HCT116 (cell line): ENCODE results near the gene IGSF21. TPM values are rescaled to one million over a fixed set of nuclear protein-coding genes. Genes with fewer than 3 reads are reported as not detected.

Experiments
- ATAC-seq: fragments of 200-7000 bp; cut with Tn5 transposase; 2 replicates; pipeline ENCODE4 v1.9.1; 2020; ENCODE audit warnings: mild to moderate bottlenecking, moderate library complexity
- BruUV-seq: library from RNA; stranded (reverse); fragments of 400-500 nt; replicated peaks from 2 replicates; lab custom pipeline; 2021; lab: Mats Ljungman, UMichigan
- CTCF ChIA-PET: fragments of 300-600 bp; sonication (Branson Sonifier 250); formaldehyde crosslinking; loops from one replicate; lab custom pipeline; 2021; ENCODE audit warnings: antibody characterized with exemption; lab: Charles Lee
- POLR2A ChIA-PET: fragments of 300-600, 350-600 bp; sonication (Branson Sonifier 250); formaldehyde crosslinking; loops from one replicate; lab custom pipeline; 2021; ENCODE audit warnings: antibody characterized with exemption; lab: Charles Lee
- RAD21 ChIA-PET, 2 experiments: fragments of 300-600 bp; sonication (Branson Sonifier 250); formaldehyde crosslinking; loops; one replicate each; lab custom pipeline; 2023; ENCODE audit warnings: low total read pairs in 2 of 2; ENCODE audit not compliant: uncharacterized antibody in 2 of 2, unreplicated experiment in 2 of 2, low non-redundant PET in 1 of 2; lab: Charles Lee
- DNase-seq: peaks from one replicate; pipeline ENCODE4 v3.0.0-alpha.2; 2010; ENCODE audit warnings: low read depth, low spot score
- H2AFZ ChIP-seq: fragments of 200-600 bp; shearing (Covaris generic), sonication (generic); 2 replicates; pipeline ENCODE4 v1.6.1; 2017; ENCODE audit warnings: low read depth, mixed run types, mixed read lengths, antibody characterized with exemption, low read length; ENCODE audit not compliant: poor library complexity, severe bottlenecking
- H3K27ac ChIP-seq: 2 replicates; pipeline ENCODE4 v1.5.1; 2012; ENCODE audit warnings: low read depth, low read length
- H3K27me3 ChIP-seq: fragments of 200-600 bp; sonication (generic); 2 replicates; pipeline ENCODE4 v1.6.1; 2016; ENCODE audit warnings: mixed run types, low read length, mixed read lengths; ENCODE audit not compliant: insufficient read depth
- H3K36me3 ChIP-seq, 2 experiments: fragments of 200-500 bp in 1 of 2; fragments of 200-600 bp in 1 of 2; sonication (Bioruptor generic) in 1 of 2; sonication (generic) in 1 of 2; 2 replicates each; pipeline versions ENCODE4 v1.5.1 to v1.6.1; 2014 to 2016; ENCODE audit warnings: low read length in 2 of 2, inconsistent platforms in 1 of 2, mixed read lengths in 1 of 2, mixed run types in 1 of 2; ENCODE audit not compliant: insufficient read depth in 2 of 2, control insufficient read depth in 1 of 2
- H3K4me1 ChIP-seq, 2 experiments: fragments of 200-600 bp in 1 of 2; sonication (generic) in 1 of 2; 2 replicates each; pipeline versions ENCODE4 v1.5.1 to v1.6.1; 2012 to 2017; ENCODE audit warnings: low read length in 2 of 2, inconsistent platforms in 1 of 2, mild to moderate bottlenecking in 1 of 2, mixed read lengths in 1 of 2, mixed run types in 1 of 2, moderate library complexity in 1 of 2; ENCODE audit not compliant: insufficient read depth in 2 of 2, control insufficient read depth in 1 of 2
- H3K4me2 ChIP-seq: fragments of 200-600 bp; sonication (generic); 2 replicates; pipeline ENCODE4 v1.6.1; 2017; ENCODE audit warnings: mixed run types, low read length, mixed read lengths
- H3K4me3 ChIP-seq, 2 experiments: fragments of 200-600 bp in 1 of 2; sonication (generic) in 1 of 2; replicated peaks in 1 of 2; 2 replicates each; pipeline ENCODE4 v1.5.1; 2011 to 2016; ENCODE audit warnings: low read length in 2 of 2, control low read depth in 1 of 2, low read depth in 1 of 2, mild to moderate bottlenecking in 1 of 2, mixed read lengths in 1 of 2, mixed run types in 1 of 2
- H3K79me2 ChIP-seq: fragments of 200-600 bp; sonication (generic); 2 replicates; pipeline ENCODE4 v1.6.1; 2017; ENCODE audit warnings: mild to moderate bottlenecking, mixed run types, low read length, moderate library complexity, mixed read lengths; ENCODE audit not compliant: insufficient read depth
- H3K9ac ChIP-seq: fragments of 200-600 bp; sonication (generic); 2 replicates; pipeline ENCODE4 v1.6.1; 2016; ENCODE audit warnings: low read length, mixed read lengths
- H3K9me2 ChIP-seq: fragments of 200-600 bp; sonication (generic), shearing (Covaris generic); 2 replicates; pipeline ENCODE4 v1.6.1; 2017; ENCODE audit warnings: mixed run types, mild to moderate bottlenecking, moderate library complexity; ENCODE audit not compliant: insufficient read depth
- H3K9me3 ChIP-seq, 2 experiments: fragments of 200-500 bp in 1 of 2; fragments of 200-600 bp in 1 of 2; sonication (Bioruptor generic) in 1 of 2; sonication (generic) in 1 of 2; 2 replicates each; pipeline ENCODE4 v1.6.1; 2014 to 2017; ENCODE audit warnings: low read length in 2 of 2, mixed read lengths in 2 of 2, inconsistent platforms in 1 of 2, low read depth in 1 of 2, mild to moderate bottlenecking in 1 of 2, mixed run types in 1 of 2, moderate library complexity in 1 of 2; ENCODE audit not compliant: control insufficient read depth in 1 of 2, insufficient read depth in 1 of 2
- H4K20me1 ChIP-seq: fragments of 200-600 bp; sonication (generic), shearing (Covaris generic); 2 replicates; pipeline ENCODE4 v1.6.1; 2017; ENCODE audit warnings: mixed run types, mild to moderate bottlenecking, moderate library complexity; ENCODE audit not compliant: insufficient read depth
- CEBPB ChIP-seq: IDR thresholded peaks from 2 replicates; pipeline ENCODE4 v1.6.1; 2012; ENCODE audit warnings: low read depth
- CTCF ChIP-seq, 3 experiments: fragments of 200-600 bp in 1 of 3; sonication (generic) in 1 of 3; IDR thresholded peaks in 2 of 3; conservative IDR thresholded peaks in 1 of 3; 2 replicates each; pipeline ENCODE4 v1.5.1; 2012 to 2017; ENCODE audit warnings: low read depth in 2 of 3, low read length in 2 of 3, antibody characterized with exemption in 1 of 3, borderline replicate concordance in 1 of 3, control low read depth in 1 of 3, mild to moderate bottlenecking in 1 of 3, mixed read lengths in 1 of 3, mixed run types in 1 of 3, moderate library complexity in 1 of 3; ENCODE audit not compliant: insufficient read depth in 1 of 3
- JUND ChIP-seq: IDR thresholded peaks from 2 replicates; pipeline ENCODE4 v1.6.1; 2012
- POLR2A ChIP-seq: IDR thresholded peaks from 2 replicates; pipeline ENCODE4 v1.7.0; 2011; ENCODE audit warnings: borderline replicate concordance; ENCODE audit not compliant: insufficient read depth, insufficient read length; ENCODE audit errors: extremely low read depth
- SP1 ChIP-seq: IDR thresholded peaks from 2 replicates; pipeline ENCODE4 v1.6.1; 2012; ENCODE audit warnings: low read depth
- SRF ChIP-seq: IDR thresholded peaks from 2 replicates; pipeline ENCODE4 v1.6.1; 2012; ENCODE audit warnings: low read depth
- TCF7L2 ChIP-seq: IDR thresholded peaks from 2 replicates; pipeline ENCODE4 v1.7.0; 2011; ENCODE audit warnings: borderline replicate concordance, inconsistent platforms; ENCODE audit not compliant: insufficient read depth, insufficient read length; ENCODE audit errors: extremely low read depth
- intact Hi-C: fragments of 100-400 bp; cut with micrococcal nuclease; formaldehyde crosslinking; loops from 2 replicates; pipeline ENCODE4 v1.10.0; 2022
- total RNA-seq: library from RNA; stranded (reverse); gene quantifications from one replicate; pipeline ENCODE4 v1.2.1, GENCODE V29; 2021; ENCODE audit not compliant: unreplicated experiment
- TF ChIP-seq, protein P1 (sequence below): IDR thresholded peaks from 2 replicates; pipeline ENCODE4 v1.6.1; 2012

Gene IGSF21
- total RNA-seq, 1 experiment from 2014 or later, result not detected

- Histone ChIP-seq H3K9me2 (no peaks in the 10 kb centered on the region), H3K27me3 (peaks cover 43% of the 10 kb centered on the region), H3K4me3 (no peak overlapping the region), H3K79me2 (no peaks in the 10 kb centered on the region), H3K9ac (no peak overlapping the region), H3K27ac (no peak overlapping the region), H3K4me1 (no peaks in the 10 kb centered on the region), H3K36me3 (no peaks in the 10 kb centered on the region), H4K20me1 (no peaks in the 10 kb centered on the region), H3K9me3 (no peaks in the 10 kb centered on the region), H3K4me2 (no peak overlapping the region)
- ATAC-seq, result no peak
- no TSS peak for BruUV-seq
- POLR2A ChIA-PET, result no interaction called here
- TF ChIP-seq CTCF (IDR thresholded peaks at IDR 0.05 in 2 of 3, conservative IDR thresholded peaks at IDR 0.05 in 1 of 3; ENCODE audit: borderline replicate concordance in 1 of 3, insufficient read depth in 1 of 3, low read depth in 2 of 3, low read length in 2 of 3), result no peak
- no peak for TF ChIP-seq POLR2A
- TF ChIP-seq JUND, result no peak
- no peak for TF ChIP-seq SP1
- TF ChIP-seq CEBPB, result no peak
- TF ChIP-seq TCF7L2, result no peak
- no peak for TF ChIP-seq SRF
- TF ChIP-seq, protein P1, sequence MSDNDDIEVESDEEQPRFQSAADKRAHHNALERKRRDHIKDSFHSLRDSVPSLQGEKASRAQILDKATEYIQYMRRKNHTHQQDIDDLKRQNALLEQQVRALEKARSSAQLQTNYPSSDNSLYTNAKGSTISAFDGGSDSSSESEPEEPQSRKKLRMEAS, result no peak
- TF ChIP-seq, all 23 proteins: peak for 0
- RAD21 ChIA-PET, result no interaction called here
- no peak for DNase-seq
- H2AFZ ChIP-seq, result no peak overlapping the region
- CTCF ChIA-PET, result interaction anchor here (1.4 to 2.3 kb wide), 4 partner anchors 8 to 375 kb away, joined by 5 to 8 read pairs (median 7); no protein-coding TSS in a partner anchor
- intact Hi-C loops, result no loop called here
Measured at GRCh38 chr1:18297896-18298648, 190.5 kb downstream of the IGSF21 start.
